Stimulated activated CD8-positive, alpha-beta memory T cell treated with anti-CD3 and anti-CD28 coated beads, Interleukin-2, amount 100 ng/mL, for 48 hours (primary cell): ENCODE data around the gene TNPO3.
"Not testable (repeated sequence)": the region's sequence is repeated elsewhere in the genome, so short reads cannot be mapped to it uniquely, and the experiment has no call there.

Experiments
- DNase-seq, 2 donors: peaks; one replicate each; pipeline ENCODE4 v3.0.0-alpha.2; 2020; ENCODE audit warnings: low read depth in 2 of 2

Gene TNPO3

DNA sequence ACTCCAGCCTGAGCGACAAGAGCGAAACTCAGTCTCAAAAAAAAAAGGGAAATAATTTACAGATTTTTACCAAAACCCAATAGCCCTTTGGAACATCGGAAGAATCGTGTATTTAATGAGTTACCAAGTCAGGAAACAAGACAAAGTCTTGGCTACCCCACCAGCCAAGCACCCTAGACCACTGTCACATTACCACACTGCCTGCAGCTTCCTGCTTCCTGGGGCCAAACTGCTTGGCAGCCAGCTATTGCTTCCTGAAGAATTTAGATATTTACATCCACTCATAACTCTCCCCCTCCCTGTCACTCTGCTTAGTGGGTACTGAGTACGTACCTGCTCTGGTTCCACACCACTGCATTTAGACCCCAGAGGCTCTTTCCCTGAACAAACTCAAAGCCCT lies 14.1 kb upstream of the TNPO3 start:
- no peak for DNase-seq

DNA sequence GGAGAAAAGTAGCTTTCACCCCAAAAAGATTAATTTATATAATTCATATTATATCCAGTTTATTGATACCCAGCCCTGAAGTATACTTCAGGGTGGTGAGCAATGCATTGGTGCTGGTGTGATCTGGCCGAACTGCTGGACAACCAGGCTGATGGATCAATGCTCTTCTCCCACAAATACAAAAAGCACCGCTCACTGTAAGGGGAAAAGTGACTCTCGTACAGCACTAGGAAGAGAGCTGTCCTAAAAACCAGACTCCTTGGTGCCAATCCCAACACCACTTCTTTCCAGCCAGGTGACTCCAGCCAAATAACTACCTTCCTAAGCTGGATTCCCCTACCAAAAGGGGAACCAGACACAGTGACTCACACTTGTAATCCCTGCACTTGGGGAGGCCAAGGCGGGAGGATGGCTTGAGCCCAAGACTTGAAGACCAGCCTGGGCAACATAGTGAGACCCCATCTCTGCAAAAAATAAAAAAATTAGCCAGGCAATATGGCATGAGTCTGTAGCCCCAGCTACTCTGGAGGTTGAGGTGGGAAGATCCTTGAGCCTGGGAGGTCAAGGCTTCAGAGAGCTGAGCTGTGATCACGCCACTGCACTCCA lies 13.1 kb upstream of the TNPO3 start:
- DNase-seq: no peak

GRCh38 chr7:129067132-129067561 lies 12.2 kb upstream of the TNPO3 start:
- not testable (repeated sequence) for DNase-seq

- no peak for DNase-seq
Measured at GRCh38 chr7:129066290-129067131, 11.6 kb upstream of the TNPO3 start.

GRCh38 chr7:129055861-129056464 lies 1.1 kb upstream of the TNPO3 start:
- DNase-seq: no peak

DNA sequence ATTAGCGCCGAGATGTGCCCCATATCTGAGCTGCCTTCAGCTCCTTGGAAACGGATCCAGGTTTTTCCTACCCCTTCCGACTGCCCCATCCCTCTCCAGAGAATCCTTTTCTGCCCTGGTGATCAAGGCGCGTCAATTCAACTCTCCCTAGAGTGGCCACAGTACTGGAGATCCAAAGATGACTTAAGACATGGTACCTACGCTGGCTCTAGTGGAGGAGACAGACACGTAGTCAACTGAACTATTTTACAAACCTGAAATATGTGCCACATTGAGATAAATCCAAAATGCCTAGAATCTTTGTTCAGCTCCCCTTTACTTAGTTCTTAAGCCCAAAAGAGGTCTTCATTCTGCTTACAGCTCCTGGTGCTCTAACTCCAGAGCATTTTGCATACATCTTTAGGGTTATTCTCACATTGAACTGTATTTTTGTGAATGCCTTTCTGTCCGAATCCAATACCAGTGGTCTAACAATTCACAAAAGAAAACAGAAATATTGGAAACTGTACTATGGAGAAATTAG lies 444 bp upstream of the TNPO3 start:
- no peak for DNase-seq

DNA sequence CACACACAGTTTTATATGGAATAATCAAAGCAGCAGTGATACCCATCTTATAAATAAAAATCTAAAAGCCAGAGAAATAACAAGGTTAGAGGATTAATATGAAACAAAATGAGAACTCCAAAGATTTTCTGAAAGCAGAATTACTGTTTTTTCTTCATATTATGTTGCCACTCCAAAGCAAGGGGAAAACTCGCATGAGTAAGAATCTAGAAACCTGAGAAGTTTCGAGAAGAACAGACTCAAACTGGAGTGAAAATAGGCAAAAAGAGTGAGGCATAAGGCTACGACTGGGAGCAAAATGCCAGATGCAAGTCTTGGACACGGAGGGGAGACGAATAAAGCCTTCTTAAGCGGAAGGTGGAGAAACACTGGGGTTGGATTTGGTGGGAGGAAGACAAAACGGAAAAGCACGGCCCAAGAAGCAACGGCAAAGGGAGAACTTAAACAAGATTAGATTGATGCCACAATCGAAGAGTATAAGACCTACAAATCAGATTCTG lies 923 bp downstream of the TNPO3 start:
- DNase-seq: no peak

GRCh38 chr7:129052441-129052840 lies 2.5 kb downstream of the TNPO3 start:
- DNase-seq: no peak

- not testable (repeated sequence) for DNase-seq
Measured at GRCh38 chr7:129051459-129051858, 3.5 kb downstream of the TNPO3 start.

DNA sequence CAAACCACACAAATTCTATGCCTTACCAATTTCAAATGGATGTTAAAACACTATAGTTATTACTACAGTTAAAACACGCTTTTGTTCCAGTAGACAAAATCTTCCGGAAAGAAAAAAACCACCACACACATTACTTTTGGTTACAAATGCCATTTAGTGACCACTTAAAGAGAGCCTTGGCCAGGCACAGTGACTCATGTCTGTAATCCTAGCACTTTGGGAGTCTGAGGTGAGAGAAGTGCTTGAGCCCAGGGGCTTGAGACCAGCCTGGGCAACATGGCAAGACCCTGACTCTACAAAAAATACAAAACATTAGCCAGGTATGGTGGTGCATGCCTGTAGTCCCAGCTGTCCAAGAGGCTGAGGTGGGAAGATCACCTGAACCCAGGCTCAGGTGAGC lies 7.2 kb downstream of the TNPO3 start:
- no peak for DNase-seq

DNA sequence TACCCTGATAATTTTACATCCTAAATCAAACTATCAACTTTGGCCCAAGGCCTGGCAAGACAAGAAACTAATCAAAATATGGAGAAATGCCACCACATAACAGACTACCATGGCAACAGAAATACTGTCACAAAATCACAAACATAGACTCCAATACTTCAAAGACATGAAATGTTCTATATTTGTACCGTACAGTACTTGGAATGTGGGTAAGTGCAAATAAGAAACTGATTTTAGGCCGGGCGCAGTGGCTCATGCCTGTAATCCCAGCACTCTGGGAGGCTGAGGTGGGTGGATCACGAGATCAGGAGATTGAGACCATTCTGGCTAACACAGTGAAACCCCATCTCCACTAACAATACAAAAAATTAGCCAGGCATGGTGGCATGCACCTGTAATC lies 9.2 kb downstream of the TNPO3 start:
- no peak for DNase-seq

DNA sequence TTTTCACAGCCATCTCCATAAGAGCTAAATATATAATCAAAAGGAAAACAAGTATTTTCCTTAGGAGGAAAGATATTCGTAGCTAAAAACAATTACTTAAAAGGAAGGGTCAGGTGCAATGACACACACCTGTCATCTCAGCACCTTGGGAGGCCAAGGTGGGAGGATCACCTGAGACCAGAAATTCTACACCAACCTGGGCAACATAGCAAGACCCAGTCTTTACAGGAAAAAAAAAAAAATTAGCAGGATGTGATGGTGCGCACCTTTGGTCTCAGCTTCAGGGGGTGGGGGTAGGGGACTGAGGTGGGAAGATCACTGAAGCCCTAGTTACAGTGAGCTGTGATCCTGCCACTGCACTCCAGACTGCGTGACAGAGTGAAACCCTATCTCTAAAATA lies 11.9 kb downstream of the TNPO3 start:
- DNase-seq: no peak

DNA sequence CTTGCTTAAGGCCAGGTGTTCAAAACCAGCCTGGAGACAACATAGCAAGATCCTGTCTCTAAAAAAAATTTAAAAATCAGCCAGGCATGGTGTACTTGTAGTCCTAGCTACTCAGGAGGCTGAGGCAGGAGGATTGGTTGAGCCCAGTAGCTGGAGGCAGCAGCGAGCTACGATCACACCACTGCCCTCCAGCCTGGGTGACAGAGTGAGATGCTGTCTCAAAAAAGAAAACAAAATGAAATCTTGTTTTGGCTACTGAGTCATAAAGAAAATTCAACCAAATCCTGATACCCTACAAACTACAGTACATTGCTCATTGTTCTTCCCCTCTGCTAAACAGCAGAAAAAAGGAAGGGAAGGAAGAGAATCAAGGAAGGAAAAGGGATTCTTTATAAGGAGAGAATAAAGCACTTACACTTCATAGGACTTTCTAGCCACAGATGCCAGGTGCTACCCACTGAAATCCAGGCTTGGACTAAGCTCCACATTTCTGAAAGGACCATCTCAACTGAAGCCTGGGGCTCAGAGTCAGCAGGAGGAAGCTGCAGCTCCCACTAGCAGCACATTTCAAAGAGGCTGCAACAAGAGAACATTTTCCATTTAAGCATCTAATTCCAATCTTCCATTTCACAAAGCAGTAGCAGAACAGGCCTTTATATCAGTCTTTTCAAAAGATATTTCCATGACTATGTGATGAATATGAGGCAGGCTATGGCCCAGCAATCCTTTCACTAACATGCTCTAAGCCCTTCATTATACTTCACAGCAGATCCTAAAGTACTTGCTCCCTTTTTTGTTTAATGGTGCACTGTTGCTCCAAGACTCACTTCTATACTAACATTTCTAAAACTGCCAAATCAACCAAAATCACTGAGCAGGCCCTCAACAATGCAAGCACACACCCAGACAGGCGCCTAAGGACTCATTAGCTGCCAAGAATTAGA lies 13.5 kb downstream of the TNPO3 start:
- no peak for DNase-seq

DNA sequence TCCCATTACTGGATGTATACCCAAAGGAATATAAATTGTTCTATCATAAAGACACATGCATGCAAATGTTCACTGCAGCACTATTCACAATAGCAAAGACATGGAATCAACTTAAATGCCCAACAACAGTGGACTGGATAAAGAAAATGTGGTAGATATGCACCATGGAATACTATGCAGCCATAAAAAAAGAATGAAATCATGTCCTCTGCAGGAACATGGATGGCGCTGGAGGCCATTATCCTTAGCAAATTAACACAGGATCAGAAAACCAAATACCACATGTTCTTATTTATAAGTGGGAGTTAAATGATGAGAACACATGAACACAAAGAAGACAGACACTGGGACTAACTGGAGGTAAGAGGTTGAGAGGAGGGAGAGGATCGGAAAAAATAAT lies 16.4 kb downstream of the TNPO3 start:
- not testable (repeated sequence) for DNase-seq

GRCh38 chr7:129037585-129037984 lies 17.3 kb downstream of the TNPO3 start:
- DNase-seq: no peak

GRCh38 chr7:129032017-129032416 lies 22.9 kb downstream of the TNPO3 start:
- DNase-seq: no peak

- DNase-seq: no peak
Measured at GRCh38 chr7:129030440-129030839, 24.5 kb downstream of the TNPO3 start.

DNA sequence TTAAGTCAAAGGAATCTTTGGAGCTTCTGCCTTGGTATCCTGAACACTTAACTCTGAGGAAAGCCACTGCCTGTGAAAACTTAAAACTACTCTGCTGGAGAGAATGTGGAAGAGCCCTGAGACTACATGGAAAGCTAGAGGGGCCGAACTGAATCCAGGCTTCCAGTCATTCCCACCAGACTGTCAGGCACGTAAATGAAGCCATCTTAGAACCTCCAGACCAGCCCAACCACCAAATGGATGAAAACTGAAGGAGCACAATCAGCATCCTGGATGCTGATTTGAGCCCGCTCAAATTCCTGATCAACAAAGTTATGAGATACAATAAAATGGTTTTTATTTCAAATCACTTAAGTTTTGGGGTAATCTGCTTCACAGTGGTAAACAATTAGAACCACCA lies 30.8 kb downstream of the TNPO3 start:
- DNase-seq: no peak

GRCh38 chr7:129021656-129022055 lies 33.3 kb downstream of the TNPO3 start:
- DNase-seq: no peak

- DNase-seq: no peak
Measured at GRCh38 chr7:129017933-129018538, 36.9 kb downstream of the TNPO3 start.

DNA sequence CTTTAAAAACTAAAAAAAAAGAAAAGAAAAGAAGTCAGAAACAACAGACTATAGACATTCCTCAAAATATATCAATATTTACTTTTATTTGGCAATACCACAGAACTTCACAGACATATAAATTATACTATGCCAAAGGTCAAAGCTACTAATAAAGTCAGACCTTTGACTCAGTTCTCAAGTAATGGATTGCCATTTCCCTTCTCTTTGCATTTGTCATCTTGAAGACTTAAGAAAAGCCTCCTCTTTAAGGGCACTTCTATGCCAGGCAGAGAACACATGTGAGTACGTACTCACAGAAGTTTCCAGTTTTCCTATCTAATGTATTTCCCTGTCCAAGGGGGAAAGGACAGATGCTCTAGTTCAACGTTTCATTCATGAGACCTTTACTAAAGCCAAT lies 37.6 kb downstream of the TNPO3 start:
- DNase-seq: no peak
